SIG-M5 (cell line): ENCODE results near the gene WDR18.

Source experiments
- DNase-seq: peaks from one replicate; lab custom pipeline; 2025; lab: John Stamatoyannopoulos, UW

WDR18 gene

DNA sequence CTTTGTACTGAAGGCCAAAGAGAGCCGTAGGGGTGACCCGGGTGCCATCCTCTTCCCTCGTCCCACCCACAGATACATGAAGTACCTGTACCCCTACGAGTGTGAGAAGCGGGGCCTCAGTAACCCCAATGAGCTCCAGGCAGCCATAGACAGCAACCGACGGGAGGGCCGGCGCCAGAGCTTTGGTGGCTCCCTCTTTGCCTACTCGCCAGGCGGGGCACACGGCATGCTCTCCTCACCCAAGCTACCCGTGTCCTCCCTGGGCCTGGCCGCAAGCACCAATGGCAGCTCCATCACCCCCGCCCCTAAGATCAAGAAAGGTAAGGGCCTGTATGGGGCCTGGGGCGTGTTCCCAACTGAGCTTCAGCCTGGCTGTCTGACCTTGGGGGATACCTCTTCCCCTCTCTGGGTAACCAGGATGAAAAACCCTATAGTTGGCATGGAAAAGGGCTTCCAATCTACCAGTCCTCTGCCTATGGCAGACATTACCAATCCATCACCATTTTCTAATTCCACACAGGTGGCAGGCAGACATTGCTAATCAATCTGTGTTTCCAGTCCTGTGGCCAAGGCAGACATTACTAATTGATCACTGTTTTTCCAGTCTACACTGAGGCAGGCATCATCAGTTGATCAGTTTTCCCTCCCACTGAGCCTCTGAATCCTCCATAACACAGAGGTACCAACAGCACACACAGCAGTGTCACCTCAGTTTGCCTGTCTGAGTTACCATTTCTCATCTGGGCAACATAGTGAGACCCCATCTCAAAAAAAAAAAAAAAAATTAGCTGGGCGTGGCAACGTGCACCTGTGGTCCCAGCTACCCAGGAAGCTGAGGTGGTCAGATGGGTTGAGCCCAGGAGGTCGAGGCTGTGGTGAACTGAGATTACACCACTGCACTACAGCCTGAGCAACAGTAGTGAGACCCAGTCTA, 19.1 kb upstream of the WDR18 start:
- DNase-seq: no peak

DNA sequence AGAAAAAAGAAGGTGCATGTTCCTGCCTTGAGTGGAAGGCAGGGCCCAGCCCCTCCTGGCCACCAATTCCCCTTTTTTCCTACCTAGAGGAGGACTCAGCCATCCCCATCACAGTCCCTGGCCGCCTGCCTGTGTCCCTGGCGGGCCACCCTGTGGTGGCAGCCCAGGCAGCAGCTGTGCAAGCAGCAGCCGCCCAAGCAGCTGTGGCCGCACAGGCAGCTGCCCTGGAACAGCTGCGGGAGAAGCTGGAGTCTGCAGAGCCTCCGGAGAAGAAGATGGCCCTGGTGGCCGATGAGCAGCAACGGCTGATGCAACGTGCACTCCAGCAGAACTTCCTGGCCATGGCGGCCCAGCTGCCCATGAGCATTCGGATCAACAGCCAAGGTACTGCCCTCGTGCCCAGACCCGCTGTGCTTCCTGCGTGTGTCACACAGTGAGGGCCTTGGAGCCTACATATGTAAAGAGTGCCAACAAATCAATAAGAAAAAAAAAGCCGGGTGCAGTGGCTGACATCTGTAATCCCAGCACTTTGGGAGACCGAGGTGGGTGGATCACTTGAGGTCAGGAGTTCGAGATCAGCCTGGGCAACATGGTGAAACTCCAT, 17.6 kb upstream of the WDR18 start:
- no peak for DNase-seq

DNA sequence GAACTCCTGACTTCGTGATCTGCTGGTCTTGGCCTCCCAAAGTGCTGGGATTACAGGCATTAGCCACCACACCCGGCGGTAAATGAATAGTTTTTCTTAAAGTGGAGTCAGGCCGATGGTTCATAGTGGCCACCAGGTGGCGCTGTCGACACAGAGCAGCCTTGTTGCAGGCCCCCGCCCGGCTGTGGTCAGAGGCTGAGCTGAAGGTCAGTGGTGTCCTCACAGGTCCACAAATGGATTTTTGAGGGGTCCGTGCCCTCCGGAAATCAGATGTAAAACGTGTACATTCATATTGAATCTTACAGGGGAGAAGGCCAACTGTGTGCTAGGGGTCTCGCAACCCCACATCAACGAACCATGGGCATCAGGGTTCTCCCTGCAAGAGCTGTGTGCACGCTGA, 13.4 kb upstream of the WDR18 start:
- DNase-seq: no peak

DNA sequence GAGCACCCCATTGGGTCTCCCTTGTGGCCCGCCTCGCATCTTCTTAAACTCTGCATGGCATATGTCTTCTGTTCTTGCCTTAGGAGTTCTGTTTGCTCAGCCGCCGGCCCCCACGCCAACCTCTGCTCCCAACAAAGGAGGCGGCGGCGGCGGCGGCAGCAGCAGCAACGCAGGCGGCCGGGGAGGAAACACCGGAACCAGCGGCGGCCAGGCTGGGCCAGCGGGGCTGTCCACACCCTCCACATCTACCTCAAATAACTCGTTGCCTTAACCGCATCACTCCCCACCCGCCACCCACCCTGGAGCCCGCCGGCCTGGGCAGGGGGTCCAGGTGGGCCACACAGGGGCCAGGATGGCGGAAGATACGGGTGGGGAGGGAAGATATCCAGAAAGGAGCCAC, 12.3 kb upstream of the WDR18 start:
- no peak for DNase-seq

DNA sequence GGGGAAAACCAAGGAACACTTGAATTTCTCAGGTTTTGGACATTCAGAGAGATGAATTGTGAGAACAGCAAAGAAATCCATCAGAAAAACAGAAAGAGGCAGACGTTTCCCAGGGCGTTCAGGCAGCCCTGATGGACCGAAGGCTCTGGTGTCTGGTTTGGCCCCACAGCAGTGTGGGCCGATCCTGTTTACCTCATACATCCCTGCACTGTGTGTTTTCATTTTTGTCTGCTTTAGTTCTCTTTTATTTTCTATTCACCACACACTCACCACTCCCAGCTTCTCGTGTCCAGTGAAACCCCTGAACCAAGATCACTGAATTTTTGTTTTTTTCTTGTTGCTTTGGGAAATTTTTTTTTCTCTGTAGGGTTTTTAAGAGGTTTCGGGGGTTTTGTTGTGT, 11.9 kb upstream of the WDR18 start:
- no peak for DNase-seq

DNA sequence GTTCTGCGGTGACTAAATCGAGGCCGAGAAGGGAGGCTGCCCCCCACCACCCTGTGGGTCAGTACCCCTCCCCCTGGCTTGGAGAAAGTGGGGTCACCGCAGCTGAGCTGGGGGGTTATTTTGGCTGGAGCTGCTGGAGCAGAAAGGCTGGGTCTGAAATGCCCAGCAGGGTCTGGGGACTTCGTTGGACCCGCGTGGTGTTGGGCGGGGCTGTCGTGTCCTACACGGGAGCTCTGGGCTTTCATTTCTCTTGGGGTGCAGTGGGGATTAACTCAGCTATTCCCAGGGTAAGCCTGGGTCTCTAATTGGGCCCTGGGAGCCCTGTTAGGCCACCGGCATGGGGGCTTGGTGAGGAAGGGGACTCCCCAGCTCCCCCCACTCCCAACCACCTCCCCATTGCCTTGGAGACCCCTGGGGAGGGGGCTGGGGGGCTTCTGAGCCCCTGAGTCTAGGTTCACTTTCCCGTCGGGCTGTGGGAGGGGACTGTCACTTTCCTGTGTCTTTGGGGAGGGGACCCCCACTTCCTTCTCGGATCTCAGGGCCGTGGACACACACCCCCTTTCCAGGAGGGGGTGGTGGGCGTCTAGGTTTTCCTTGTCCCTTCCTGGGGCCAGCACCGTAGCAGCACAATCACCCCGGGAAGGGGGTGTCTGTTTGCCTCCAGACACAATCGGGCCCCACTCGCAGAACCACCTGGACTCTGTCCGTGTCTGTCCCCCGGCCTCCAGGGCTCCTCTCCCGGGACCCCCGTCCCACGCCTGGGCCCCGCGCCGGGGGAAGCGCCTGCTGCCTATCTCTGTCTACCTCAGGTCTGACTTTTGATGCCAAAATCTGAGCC, 10.2 kb upstream of the WDR18 start:
- DNase-seq: no peak

DNA sequence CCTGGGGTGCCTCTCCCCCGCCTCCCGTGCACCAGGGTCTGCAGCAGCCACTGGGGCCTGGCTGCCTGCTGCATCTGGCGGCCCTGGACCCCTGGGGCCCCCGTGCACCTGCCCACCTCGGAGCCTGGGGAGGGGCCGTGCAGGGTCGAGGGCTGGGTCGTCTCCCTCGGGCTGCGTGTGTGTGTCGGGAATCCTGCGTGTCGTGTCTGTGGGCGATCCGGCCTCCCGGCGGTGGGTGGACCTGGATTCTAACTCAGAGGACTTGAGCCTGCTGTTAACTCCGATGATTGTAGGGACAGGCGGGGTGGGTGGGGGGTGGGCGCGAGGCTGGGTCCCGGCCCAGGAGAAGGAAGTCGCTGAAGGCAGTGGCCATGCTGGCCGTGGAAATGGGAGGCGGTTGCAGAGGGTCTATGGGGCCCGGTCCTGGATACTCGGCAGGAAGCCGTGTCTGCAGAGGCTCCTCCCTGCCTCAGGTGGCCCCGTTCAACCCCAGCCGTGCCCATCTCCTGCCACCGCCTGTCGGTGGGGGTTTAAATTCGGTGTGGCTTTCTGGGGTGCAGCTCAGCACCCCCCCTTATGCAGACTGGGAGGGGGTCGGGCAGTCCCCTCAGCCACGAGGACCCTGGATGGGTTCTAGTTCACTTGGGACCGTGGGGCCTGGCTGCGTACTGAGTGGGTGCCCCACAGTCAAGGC, 9.4 kb upstream of the WDR18 start:
- DNase-seq: no peak

DNA sequence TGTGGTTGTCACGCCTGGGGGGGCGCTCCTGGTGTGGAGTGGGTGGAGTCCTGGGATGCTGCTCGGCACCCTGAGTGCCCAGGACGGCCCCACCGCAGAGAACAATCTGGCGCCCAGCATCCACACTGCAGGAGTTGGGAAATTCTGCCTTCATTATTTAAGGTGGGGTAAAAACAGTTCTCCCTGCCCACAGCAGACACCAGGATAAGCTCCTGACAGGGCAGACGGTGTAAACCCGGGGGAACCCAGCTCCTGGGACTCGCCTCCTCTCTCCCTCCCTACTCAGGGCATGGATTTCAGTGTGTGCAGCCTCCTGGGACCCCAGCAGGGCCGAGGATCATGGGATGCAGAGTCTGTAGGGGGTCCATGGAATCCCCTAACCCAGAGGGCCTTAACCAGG, 7.7 kb upstream of the WDR18 start:
- DNase-seq: no peak

DNA sequence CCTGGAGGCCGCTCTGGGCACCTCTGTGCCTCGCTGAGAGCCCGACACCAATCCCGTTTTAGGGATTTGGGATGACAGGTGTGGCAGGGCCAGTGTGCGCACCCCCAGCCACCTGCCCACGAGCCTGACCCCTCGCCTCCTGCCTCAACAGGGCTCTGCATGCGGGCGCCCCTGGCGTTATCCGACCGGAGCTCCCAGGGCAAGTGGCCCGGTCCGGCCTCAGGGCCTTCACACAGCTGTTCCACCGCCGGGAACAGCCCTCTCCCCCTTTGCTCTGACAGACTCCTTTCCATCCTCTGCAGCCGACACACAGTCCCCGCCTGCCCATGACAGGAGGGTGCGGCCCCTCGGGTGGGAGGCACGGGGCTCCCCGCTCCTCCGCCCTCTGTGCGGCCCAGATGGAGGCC, 7.1 kb upstream of the WDR18 start:
- no peak for DNase-seq

DNA sequence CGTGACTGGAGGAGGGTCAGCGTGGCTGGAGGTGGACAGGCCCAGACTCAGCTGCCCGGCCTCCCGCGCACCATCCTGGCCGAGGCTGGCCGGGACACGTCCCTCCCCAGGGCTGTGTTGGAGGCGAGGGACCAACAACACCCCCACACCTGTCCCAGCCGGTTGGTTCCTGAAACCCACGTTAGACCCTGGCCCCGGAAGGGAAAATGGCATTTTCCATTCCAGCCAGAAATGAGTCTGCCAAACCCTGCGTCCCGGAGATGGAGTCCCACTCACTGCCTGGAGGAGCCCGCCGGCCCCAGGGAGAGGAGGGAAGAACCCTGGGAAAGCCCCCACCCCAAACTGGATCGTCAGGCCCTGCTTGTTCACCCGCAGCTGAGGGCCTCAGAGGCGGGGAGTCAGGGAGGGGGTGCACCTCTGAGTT, 4.8 kb upstream of the WDR18 start:
- DNase-seq: no peak

DNA sequence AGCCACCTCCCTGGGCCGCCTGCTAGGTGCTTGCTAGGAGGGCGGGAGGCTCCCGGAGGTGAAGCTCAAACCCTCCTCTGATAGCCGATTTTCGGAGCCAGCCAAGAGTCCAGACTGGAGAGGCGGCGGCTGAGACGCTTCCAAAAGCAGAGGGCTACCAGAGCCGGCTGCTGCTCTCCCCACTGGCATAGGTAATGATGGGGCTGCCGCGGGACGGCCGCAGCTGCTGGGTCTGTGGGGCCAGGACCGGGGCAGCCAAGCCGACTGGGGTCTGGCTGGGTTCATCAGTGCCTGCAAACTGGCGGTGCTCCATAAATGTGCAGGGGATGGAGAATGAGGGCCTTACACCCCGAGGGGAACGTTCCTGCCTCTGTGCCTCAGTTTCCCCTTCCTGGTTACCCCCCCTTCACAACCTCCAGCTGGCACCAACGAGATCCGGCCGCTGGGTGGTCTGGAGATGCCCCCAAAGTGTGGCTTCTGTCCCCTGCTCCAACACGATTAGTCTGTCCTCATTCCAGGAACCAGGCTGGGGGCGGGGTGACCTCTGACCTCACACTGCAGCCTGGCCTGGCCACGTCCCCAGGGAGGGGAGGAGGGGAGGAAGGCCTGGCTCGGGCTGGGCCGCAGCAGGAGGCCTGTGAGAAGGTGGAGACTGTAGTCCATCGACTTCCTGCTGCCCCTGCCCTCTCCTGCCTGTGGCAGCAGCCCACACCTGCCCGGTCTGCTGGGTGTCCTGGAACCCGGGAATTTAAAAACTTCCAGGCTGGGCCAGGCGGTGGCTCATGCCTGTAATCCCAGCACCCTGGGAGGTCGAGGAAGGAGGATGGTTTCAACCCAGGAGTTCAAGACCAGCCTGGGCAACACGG, 3.8 kb upstream of the WDR18 start:
- no peak for DNase-seq

DNA sequence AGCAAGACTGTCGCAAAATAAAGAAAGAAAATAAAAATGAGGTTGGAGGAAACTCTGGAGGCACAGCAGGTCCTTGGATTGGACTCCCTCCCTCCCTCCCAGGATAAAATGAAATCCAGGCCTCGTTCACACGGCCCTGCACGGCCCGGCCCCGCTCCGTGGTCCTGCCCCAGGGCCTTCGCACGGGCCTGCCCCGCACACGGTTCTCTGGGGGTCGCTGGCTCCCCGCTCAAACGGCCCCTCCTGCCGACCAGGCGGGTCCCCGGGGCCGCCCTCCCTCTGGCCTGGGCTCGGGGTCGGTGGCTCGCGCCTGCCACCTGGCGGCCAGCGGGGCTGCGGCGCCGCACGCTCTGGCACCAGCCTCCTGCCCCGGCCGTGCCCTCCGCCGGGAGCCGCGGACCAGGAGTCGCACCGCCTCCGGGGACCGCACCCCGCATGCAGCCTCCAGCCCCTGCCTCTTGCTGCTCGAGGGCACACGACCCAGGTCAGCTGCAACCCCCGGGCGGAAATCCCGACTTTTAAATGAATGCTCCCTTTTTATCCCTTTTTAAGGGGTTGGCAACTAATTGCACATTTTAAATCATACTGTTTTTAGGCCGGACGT, 1.5 kb upstream of the WDR18 start:
- no peak for DNase-seq

DNA sequence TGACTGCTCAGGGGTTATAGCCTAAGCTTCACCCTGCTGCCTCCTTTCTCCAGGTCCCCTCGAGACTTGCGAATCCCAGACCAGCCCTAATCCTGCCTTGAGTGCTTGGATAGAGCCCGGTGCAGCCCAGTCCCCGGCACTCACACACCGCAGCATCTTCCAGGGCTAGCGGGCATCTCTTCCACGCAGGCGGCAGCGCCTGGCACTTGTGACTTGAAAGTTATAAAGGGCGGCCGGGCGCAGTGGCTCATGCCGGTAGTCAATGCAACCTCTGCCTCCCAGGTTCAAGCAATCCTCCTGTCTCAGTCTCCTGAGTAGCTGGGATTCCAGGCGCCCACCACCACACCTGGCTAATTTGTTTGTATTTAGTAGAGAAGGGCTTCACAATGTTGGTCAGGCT, 1.9 kb downstream of the WDR18 start:
- no peak for DNase-seq

DNA sequence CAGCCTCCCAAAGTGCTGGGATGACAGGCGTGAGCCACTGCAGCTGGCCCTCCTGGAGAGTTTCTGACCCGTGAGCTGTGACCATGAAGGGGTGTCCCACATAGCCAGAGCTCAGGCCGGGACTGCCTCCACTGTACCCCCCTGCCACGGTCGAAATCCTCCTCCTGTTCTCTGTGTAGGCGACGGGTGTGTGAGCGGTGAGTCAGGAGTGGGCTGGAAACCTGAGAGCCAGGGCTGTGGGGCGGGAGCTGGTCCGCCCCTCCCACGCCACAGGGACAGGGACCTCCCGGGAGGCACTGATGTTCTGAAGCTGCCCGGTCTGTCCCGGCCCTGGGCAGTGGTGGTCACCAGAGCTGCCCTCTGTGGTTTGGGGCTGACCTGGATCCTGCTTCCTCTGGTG, 3.9 kb downstream of the WDR18 start:
- no peak for DNase-seq

DNA sequence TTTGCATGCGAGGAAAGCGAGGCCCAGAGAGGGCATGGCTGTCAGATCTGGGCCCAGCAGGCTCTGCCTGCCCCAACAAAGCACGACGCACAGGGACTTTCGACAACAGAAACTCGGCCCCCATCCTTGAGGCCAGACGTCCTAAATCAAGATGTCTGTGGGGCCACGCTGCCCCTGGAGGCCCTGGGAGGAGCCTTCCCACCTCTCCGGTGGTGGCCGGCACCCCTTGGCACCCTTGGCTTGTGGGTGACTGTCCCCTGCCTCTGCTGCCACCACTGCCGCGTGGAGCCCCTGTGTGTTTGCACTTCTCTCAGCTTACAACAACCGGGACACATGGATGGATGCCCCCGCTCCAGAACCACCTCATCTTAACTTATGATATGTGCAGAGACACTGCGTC, 4.4 kb downstream of the WDR18 start:
- DNase-seq: no peak

DNA sequence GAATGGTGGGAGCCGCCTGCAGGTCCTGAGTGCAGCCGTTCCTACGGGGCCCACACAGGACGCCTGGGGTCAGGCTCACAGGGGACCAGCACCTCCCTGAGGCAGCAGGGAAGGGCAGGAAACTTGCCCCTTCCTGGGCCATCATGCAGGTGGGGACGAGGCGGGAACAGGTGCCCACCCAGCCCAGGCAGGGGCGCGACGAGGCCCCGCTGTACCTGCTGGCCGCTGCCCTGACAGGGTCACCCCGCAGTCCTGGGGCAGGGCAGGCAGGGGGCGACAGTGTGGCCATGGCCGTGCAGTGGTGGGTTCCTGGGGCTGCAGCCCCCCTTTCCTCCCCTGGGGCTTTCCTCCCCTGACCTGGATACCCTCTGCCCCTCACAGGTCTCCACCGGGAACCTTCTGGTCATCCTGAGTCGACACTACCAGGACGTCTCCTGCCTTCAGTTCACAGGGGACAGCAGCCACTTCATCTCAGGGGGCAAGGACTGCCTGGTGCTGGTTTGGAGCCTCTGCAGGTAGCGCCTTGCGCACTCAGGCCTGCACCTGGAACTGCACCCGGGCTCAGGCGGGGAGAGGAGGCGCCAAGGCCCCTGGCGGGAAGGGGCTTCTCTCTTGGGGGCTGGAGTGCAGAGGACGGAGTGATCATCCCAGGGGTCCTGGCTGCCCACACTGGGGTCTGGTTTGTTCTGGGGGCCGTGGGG, 5.4 kb downstream of the WDR18 start:
- no peak for DNase-seq

DNA sequence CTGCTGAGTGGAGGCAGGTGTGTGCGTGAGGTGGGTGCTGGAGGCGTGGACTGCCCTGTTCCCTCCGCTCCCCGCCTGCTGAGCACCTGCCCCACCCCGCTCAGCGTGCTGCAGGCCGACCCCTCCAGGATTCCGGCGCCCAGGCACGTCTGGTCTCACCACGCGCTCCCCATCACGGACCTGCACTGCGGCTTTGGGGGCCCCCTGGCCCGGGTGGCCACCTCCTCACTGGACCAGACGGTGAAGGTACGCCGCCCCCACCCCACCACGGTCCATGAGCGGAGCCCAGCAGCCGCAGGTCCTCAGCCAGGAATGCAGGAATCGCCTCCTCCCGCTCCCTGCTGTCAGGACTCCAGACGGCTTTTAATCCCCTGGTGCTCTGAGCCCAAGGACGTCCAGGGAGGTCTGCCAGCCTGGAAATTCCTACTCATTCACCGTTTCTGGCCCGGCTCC, 6.0 kb downstream of the WDR18 start:
- no peak for DNase-seq

DNA sequence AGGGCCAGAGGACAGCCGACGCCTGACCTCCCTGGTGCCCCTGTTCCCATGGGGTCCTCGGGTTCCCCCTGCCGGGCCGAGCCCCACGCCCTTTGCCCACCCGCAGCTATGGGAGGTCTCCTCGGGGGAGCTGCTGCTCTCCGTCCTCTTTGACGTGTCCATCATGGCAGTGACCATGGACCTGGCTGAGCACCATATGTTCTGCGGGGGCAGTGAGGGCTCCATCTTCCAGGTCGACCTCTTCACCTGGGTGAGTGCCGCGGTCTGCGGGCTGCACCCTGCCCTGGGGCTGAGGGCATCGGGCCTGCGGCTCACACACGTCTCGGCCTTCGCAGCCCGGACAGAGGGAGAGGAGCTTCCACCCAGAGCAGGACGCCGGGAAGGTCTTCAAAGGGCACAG, 6.6 kb downstream of the WDR18 start:
- DNase-seq: no peak

DNA sequence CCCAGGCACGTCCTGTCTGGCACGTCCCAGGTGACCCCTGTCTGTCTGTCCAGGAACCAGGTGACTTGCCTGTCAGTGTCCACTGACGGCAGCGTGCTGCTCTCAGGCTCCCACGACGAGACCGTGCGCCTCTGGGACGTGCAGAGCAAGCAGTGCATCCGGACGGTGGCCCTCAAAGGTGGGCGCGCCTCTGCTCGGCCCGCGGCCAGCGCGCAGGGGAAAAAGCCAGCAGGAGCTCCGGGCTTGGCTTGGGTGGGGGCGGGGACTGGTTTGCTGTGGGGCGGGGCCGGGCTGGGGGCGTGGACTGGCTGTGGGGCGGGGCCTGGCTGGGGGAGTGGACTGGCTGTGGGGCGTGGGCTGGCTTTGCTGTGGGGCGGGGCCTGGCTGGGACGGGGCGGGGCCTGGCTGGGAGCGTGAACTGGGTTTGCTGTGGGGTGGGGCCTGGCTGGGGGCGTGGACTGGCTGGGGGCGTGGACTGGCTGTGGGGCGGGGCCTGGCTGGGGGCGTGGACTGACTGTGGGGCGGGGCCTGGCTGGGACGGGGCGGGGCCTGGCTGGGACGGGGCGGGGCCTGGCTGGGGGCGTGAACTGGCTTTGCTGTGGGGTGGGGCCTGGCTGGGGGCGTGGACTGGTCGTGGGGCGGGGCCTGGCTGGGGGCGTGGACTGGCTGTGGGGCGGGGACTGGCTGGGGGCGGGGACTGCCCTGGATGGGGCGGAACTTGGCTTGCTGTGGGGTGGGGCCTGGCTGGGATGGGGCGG, 7.2 kb downstream of the WDR18 start:
- DNase-seq: no peak
